Kidney (tissue), 14 donors: ENCODE data around the gene ZBTB7C. TPM values are rescaled to one million over a fixed set of nuclear protein-coding genes. Genes with fewer than 3 reads are reported as not detected.

ENCODE experiments used
- DNase-seq, 5 donors: peaks; one replicate each; pipeline ENCODE4 v3.0.0-alpha.2; 2013 to 2020
- FAIRE-seq: peaks from 2 replicates; lab custom pipeline; 2012; peaks lifted over from hg19 to GRCh38; lab: Jason Lieb, UNC
- H3K27ac ChIP-seq, 2 donors: one replicate each; pipeline ENCODE4 v1.7.0; 2013; ENCODE audit warnings: low read depth in 2 of 2, low read length in 2 of 2, inconsistent platforms in 1 of 2
- H3K27me3 ChIP-seq: one replicate; pipeline ENCODE4 v1.7.1; 2013; ENCODE audit warnings: low read length, inconsistent platforms; ENCODE audit not compliant: control insufficient read depth, insufficient read depth
- H3K36me3 ChIP-seq, 3 donors: one replicate each; pipeline versions ENCODE4 v1.7.0 to v1.7.1; 2013; ENCODE audit warnings: low read length in 3 of 3, control low read depth in 1 of 3, inconsistent platforms in 1 of 3; ENCODE audit not compliant: insufficient read depth in 3 of 3, control insufficient read depth in 2 of 3
- H3K4me1 ChIP-seq, 3 donors: one replicate each; pipeline versions ENCODE4 v1.7.0 to v1.7.1; 2013; ENCODE audit warnings: low read length in 3 of 3, inconsistent platforms in 1 of 3, low read depth in 1 of 3; ENCODE audit not compliant: control insufficient read depth in 2 of 3, insufficient read depth in 2 of 3
- H3K4me3 ChIP-seq, 3 donors: one replicate each; pipeline versions ENCODE4 v1.7.0 to v1.8.1; 2013; ENCODE audit warnings: low read length in 3 of 3, control low read depth in 1 of 3, inconsistent platforms in 1 of 3
- H3K9ac ChIP-seq, 3 donors: one replicate each; pipeline versions ENCODE4 v1.7.0 to v1.7.1; 2013; ENCODE audit warnings: low read length in 3 of 3, control low read depth in 1 of 3, inconsistent platforms in 1 of 3
- H3K9me3 ChIP-seq, 3 donors: one replicate each; pipeline versions ENCODE4 v1.7.0 to v1.7.1; 2013; ENCODE audit warnings: low read length in 3 of 3, control low read depth in 1 of 3, inconsistent platforms in 1 of 3; ENCODE audit not compliant: control insufficient read depth in 2 of 3, insufficient read depth in 1 of 3
- CTCF ChIP-seq: IDR thresholded peaks from 3 replicates; pipeline ENCODE4 v1.5.1; 2012; ENCODE audit warnings: mild to moderate bottlenecking, moderate library complexity, borderline replicate concordance; ENCODE audit not compliant: insufficient read depth; ENCODE audit errors: extremely low read depth
- intact Hi-C: fragments of 100-400 bp; cut with DNase I; formaldehyde crosslinking; loops from one replicate; pipeline ENCODE4 v1.11.1; 2022
- polyA plus RNA-seq: library from polyadenylated mRNA; stranded (reverse); fragments of 350-450 nt; fragmentation: Illumina TruSeq; extraction: RNeasy Lipid Tissue Mini Kit (QIAGEN cat#74804); gene quantifications from one replicate; pipeline ENCODE4 v1.2.3, GENCODE V29; 2014; ENCODE audit warnings: low read depth, low replicate concordance; ENCODE audit not compliant: insufficient read depth
- total RNA-seq: library from RNA; stranded (reverse); fragmentation: NEBNext Ultra II Directional; extraction: Animal tissue kit (Norgen Biotek cat#: 25700); gene quantifications from one replicate; pipeline ENCODE4 v1.2.1, GENCODE V29; 2021
- donor health status: control.
- donor health status: control.
- donor health status: control.
- donor health status: control.
- donor health status: control.
- donor health status: DM: yes; HTN: yes; CAD: no.
- donor health status: Normal renal cell carcinoma (clear cell type).

Gene ZBTB7C
- total and polyA plus RNA-seq, 2 donors from 2014 or later, result 1.8 to 13.8 TPM

- Histone ChIP-seq H3K4me1 (no peaks in the 10 kb centered on the region), H3K27me3 (no peaks in the 10 kb centered on the region), H3K36me3 (no peaks in the 10 kb centered on the region), H3K4me3 (no peak overlapping the region), H3K9me3 (no peaks in the 10 kb centered on the region), H3K9ac (no peak overlapping the region), H3K27ac (no peak overlapping the region)
- no peak for TF ChIP-seq CTCF
- FAIRE-seq (no peak), DNase-seq (no peak)
- intact Hi-C loops, result no loop called here
Measured at GRCh38 chr18:48116873-48117630, 292.1 kb downstream of the ZBTB7C start.

GRCh38 chr18:48116017-48116416 lies 293.2 kb downstream of the ZBTB7C start:
- TF ChIP-seq CTCF, result no peak
- H3K9me3 ChIP-seq, result no peaks in the 10 kb centered on the region
- H3K27me3 ChIP-seq, result no peaks in the 10 kb centered on the region
- H3K36me3 ChIP-seq, result no peaks in the 10 kb centered on the region
- no peak overlapping the region for H3K27ac ChIP-seq
- H3K9ac ChIP-seq, result no peak overlapping the region
- no peak for DNase-seq
- intact Hi-C loops, result no loop called here
- no peak overlapping the region for H3K4me3 ChIP-seq
- no peak for FAIRE-seq
- no peaks in the 10 kb centered on the region for H3K4me1 ChIP-seq

GRCh38 chr18:48113691-48114090 lies 295.5 kb downstream of the ZBTB7C start:
- Histone ChIP-seq H3K9me3 (no peaks in the 10 kb centered on the region), H3K4me3 (no peak overlapping the region), H3K27me3 (no peaks in the 10 kb centered on the region), H3K27ac (no peak overlapping the region), H3K9ac (no peak overlapping the region), H3K36me3 (no peaks in the 10 kb centered on the region), H3K4me1 (no peaks in the 10 kb centered on the region)
- no peak for DNase-seq
- FAIRE-seq, result no peak
- intact Hi-C loops, result no loop called here
- TF ChIP-seq CTCF, result no peak
